SU-DHL-6 (cell line): Measurements from ENCODE around the gene GRPEL1.

ENCODE experiments used
- EZH2phosphoT487 ChIP-seq: fragments of 200-600 bp; sonication (generic), shearing (Covaris generic); conservative IDR thresholded peaks from 2 replicates; pipeline ENCODE4 v1.6.1; 2018; ENCODE audit warnings: mild to moderate bottlenecking, antibody characterized with exemption, low read length, moderate library complexity, mixed read lengths
- TF ChIP-seq, protein P1 (sequence below): fragments of 200-600 bp; sonication (generic); IDR thresholded peaks from one replicate; pipeline ENCODE4 v1.5.1; 2017; ENCODE audit warnings: antibody characterized with exemption, mild to moderate bottlenecking, low read length, moderate library complexity; ENCODE audit not compliant: insufficient read depth, poor library complexity, severe bottlenecking

DNA sequence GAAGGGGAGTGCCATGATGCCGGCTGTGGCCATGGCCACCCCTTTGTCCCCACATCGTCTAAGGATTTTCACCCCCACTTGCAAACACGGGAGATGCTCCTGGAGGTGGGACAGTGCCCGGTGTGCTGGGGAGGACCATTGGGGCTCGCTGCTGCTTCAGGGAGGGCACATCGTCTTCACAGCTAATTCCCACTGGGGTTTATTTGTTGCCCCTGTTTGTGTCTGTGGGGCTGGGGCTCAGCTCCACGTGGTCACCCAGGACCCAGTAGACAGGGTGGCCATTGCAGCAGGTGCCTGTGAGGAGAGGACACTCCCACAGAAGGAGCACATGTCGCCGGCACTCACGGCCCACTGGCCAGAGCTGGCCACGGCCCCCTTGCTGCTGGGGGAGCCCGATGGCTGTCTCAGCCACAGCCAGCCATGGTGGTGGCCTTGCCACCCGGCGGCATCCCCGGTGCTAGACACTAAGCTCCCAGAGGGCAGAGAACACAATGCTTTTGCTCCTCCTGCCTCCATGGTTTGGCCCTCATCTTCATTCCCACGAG, 27.8 kb upstream of the GRPEL1 start:
- TF ChIP-seq, protein P1, sequence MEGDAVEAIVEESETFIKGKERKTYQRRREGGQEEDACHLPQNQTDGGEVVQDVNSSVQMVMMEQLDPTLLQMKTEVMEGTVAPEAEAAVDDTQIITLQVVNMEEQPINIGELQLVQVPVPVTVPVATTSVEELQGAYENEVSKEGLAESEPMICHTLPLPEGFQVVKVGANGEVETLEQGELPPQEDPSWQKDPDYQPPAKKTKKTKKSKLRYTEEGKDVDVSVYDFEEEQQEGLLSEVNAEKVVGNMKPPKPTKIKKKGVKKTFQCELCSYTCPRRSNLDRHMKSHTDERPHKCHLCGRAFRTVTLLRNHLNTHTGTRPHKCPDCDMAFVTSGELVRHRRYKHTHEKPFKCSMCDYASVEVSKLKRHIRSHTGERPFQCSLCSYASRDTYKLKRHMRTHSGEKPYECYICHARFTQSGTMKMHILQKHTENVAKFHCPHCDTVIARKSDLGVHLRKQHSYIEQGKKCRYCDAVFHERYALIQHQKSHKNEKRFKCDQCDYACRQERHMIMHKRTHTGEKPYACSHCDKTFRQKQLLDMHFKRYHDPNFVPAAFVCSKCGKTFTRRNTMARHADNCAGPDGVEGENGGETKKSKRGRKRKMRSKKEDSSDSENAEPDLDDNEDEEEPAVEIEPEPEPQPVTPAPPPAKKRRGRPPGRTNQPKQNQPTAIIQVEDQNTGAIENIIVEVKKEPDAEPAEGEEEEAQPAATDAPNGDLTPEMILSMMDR: no peak
- no peak for TF ChIP-seq EZH2phosphoT487
